Keratinocyte (primary cell): ENCODE measurements around the gene SVOP.

Experiments
- EZH2 ChIP-seq: IDR thresholded peaks from one replicate; pipeline ENCODE4 v1.6.1; 2012; ENCODE audit warnings: inconsistent platforms, mild to moderate bottlenecking, low read length, moderate library complexity
- TF ChIP-seq, protein P1 (sequence below), 3 experiments: IDR thresholded peaks in 1 of 3; conservative IDR thresholded peaks in 1 of 3; optimal IDR thresholded peaks in 1 of 3; 2 replicates in 2 of 3; 3 replicates in 1 of 3; pipeline versions ENCODE3 to v1.5.1; 2011; ENCODE audit warnings: low read length in 3 of 3, mild to moderate bottlenecking in 3 of 3, moderate library complexity in 2 of 3, control low read depth in 1 of 3, inconsistent platforms in 1 of 3; ENCODE audit not compliant: insufficient read depth in 2 of 3; ENCODE audit errors: extremely low read depth in 1 of 3

DNA sequence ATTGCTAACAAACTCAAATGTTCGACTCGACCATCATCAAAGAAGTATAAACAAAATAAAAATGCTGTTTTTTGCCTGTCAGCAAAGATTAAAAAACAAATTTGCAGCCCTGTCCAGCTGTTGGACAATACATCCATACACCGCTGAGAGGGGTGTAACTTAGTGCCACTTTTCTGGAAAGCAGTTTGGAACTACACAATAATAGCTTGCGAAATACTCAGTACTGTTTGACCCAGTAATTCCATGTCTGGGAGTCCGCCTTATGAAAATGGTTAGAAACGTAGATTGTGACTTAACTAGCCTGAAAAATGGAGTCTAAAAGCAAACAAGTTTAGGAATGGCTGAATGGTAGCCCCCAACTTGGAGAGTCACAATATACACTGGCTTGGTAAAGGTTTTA, 37.9 kb upstream of the SVOP start:
- TF ChIP-seq, protein P1, sequence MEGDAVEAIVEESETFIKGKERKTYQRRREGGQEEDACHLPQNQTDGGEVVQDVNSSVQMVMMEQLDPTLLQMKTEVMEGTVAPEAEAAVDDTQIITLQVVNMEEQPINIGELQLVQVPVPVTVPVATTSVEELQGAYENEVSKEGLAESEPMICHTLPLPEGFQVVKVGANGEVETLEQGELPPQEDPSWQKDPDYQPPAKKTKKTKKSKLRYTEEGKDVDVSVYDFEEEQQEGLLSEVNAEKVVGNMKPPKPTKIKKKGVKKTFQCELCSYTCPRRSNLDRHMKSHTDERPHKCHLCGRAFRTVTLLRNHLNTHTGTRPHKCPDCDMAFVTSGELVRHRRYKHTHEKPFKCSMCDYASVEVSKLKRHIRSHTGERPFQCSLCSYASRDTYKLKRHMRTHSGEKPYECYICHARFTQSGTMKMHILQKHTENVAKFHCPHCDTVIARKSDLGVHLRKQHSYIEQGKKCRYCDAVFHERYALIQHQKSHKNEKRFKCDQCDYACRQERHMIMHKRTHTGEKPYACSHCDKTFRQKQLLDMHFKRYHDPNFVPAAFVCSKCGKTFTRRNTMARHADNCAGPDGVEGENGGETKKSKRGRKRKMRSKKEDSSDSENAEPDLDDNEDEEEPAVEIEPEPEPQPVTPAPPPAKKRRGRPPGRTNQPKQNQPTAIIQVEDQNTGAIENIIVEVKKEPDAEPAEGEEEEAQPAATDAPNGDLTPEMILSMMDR (optimal IDR thresholded peaks at IDR 0.05 in 1 of 3, IDR thresholded peaks at IDR 0.05 in 1 of 3, conservative IDR thresholded peaks at IDR 0.05 in 1 of 3; ENCODE audit: extremely low read depth in 1 of 3, insufficient read depth in 2 of 3, low read length in 3 of 3): no peak
- TF ChIP-seq EZH2: no peak
